NCI-H526 treated with DMSO at 0.1 percent for 48 hours (cell line): ENCODE data around the gene ROR1.

ENCODE experiments used
- DNase-seq: peaks from one replicate; lab custom pipeline; 2025; lab: John Stamatoyannopoulos, UW

Gene ROR1

DNA sequence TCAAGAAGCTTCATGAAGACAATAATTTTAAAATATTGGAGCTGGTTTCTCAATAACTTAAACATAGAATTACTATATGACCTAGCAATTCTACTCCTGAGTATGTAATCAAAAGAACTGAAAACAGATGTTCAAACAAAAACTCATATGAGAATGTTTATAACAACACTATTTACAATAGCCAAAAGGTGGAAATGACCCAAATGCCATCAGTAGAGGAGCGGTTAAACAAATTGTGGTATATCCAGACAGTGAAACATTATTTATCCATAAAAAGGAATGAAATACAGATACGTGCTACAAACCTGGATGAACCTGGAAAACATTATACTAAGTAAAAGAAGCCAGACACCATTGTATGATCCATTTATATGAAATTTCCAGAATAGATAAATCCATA lies 366.8 kb downstream of the ROR1 start:
- DNase-seq = no peak

DNA sequence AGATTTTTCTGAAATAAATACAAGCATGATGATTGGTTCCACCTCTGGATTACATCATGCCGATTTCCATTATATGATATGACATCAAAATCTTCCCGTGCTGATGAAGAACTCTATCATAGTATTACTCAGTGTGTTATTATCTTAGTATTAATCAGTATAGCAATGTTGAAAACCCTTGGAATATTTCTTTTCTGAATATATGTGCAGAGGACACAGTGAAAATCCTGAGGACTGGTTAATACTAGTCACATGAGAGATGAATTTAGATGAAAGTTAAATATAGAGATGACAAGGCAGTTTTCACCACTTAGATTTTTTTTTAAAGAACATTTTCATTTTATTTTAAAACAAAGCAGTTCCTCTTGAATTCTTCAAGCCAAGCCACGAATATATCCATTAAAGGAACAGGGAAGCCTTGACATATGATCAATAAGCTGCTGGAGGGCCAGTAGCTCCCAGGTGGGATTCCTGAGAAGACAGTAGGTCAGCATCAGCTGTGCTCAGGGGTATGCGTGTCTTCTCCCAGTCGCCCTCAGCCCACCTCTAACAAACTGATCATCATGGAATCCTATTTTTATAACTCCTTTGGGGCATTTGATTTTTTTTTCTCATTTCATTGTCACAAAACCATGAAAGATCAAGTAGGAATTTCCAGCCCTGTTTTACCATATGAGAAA lies 373.4 kb downstream of the ROR1 start:
- no peak for DNase-seq

DNA sequence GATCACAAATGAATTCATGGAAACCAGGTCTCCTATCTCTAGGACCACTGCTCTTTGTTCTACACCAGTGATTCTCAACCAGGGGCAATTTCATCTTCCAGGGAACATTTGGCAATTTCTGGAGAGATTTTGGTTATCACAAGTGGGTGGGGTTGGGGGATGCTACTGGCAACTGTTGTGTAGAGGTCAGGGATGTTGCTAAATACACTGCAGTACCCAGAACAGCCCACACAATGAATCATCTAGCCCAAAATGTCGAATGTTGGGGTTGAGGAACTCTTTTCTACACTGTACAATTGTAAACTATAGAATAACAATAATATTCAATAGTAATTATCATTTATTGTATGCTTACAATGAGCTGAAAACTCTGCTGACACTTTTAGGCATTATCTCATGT lies 373.9 kb downstream of the ROR1 start:
- no peak for DNase-seq

DNA sequence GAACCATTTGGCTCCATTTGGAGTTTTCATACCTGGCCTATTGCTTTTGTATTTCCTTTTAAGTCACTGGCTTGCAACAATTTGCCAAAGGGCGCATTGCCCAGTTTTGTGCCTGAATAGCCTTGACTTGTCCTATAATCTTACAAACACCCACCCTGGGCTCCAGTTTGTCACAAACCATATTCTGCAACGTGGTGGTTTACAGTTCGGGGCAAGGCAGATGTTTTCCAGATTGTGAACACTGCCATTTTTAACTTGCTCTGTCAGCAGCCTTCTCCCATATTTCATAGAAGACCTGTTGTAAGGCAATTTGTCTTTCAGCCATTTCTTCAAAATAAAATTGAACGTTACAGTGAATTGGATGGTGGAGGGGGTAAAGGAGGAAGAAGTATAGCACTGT lies 376.4 kb downstream of the ROR1 start:
- DNase-seq = no peak

DNA sequence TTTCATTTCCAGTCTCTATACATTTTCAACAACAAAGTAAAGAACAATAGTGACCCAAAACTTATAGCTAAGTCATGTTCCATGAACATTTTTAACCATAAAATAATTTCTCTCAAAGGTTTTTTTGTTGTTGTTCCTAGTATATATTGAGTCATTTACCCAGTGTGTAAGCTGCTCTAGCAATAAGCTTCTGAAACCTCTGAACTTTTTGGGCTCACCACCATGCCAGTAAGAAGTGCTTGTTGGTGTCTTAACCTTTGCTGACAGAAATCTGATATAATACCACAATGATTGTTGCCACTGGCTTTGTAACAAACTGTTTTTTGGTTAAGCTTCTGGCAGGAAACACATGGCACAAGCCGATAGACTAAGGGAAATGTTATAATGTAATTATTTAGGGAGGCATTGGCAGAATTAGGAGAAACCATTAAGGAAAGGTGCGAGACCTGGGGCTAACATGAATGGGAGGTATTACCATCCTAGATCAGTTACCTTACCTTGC lies 377.0 kb downstream of the ROR1 start:
- DNase-seq = no peak

DNA sequence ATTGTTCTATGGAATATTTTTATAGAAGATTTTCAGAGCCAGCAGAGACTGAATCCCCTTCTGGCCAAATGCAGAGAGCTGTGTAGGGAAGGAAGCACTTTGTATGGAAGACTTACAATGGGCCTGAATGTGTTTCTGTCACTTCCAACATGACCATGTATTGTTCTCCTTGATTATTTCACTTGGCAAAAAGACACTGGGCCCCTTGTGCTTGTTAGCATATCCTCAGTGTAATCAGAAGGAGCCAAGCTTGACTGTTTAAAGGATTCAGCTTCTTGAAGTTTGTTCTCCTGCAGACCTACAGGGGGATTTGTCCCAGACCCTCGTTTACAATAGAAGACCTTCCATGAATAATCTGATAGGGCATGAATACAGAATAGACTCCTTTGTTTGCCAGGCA lies 381.5 kb downstream of the ROR1 start:
- DNase-seq = no peak

DNA sequence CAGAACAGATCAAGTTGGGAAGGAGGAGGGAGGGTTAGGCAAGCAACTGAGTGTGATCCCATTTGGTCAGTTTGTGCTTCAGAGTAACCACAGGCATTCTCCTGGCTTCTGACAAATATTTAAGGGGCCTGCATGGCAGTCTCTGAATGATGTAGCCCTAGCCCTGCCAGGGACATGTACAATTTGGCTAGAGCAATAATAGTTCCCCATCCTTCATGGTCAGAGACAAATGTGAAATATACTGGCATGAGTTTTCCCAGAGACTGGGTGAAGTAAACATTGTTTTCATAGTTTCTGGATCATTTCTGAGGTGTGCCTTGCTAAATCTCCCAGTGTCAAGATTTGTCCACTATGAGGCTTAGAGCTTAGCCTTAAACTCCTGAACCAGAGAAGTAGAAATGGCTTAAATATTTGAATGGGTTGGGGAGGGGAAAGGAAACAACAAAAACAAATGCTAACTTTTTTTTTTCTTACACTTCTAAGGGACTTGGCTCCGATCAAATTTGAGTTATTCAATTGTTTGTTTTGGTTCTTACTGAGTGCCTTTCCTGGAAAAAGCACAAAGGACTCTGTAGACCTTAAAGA lies 387.6 kb downstream of the ROR1 start:
- no peak for DNase-seq

DNA sequence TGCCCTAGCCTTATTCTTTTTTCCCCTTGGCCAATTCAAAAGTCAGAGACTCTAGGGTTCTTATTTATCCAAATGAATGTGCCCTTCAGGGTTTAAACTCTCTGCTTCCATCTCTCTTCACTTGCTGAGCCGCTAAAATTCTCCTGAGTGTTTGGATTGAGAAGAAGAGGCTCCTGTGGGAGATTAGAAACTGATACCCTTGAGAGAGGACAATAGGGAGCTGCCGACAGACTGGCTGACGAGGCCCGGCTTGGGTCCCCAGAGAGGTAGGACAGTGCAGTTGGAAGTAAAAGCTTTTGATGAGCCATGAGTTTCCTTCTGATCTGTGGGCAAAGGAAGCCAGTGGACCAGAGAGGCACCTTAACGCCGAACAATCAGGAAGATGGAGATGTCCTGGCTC lies 388.3 kb downstream of the ROR1 start:
- no peak for DNase-seq

DNA sequence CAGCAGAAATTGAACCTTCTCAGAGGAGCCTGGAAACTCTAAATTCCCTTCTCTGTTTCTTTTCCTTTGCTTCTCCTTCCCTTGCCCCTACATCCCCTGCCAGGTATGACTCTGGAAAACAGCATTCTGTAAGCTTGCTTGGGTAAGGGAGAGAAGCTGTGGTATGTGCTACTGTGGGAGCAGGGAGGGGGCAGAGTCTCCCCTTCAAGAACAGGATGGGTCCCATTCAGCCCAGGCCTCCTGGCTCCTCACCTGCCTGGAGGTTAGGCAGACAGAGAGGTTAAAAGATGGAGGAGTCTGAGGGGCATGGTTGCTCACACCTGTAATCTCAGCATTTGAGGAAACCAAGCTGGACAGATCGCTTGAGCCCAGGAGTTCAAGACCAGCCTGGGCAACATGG lies 389.0 kb downstream of the ROR1 start:
- DNase-seq = no peak

DNA sequence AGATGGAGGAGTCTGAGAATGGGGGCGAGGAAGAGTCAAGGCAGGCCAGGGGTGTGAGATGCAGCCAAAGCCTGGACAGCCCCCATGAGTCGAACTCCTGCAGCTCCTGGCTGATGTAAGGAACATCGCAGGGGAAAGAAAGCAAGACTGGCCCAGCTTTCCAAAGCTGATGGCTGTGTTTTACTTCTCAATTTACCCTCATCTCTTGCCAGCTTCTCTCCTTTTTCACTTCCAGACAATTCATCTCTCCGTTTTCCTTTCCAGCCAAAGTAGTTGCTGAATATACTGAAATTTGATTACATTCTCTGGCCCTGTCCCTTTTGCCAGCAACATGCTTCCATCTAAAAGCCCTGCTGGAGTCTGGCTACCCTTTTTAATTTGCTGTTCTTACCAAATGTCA lies 389.6 kb downstream of the ROR1 start:
- DNase-seq = no peak

DNA sequence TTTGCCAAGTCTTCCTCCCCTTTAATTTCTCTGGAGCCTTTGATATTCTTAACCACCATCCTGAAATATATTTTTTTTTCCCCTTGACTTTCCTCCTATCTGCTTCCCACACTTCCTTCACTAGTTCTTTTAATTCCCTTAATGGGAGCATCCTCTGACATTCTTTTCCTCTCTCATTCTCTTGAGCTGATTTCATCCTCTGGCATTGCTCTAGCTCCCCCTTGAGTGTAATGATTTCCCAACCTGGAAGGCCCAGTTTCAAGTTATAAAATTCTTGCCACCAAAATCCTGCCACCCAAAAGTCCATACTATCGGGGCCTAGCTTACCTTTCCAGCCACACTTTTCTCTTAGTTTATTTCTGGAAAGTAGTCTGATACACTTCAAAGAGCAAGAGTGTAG lies 390.2 kb downstream of the ROR1 start:
- no peak for DNase-seq

DNA sequence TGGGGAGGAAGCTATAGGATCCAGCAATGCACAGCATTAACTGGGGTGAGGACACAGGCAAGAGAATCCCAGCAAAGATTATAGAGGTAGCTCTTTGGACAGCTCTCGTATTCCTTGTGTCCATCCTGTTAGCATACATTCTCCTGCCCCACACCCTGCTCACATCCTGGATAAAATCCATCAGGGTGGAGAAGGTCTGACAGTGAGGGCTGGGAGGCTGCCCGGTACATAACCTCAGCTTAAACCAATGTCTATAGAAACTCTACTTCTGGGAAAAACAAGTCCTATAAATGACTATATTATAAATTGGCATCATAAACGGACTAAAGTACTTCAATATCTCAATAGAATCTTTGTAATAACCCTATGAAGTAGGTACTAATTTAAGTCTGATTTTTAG lies 392.8 kb downstream of the ROR1 start:
- no peak for DNase-seq

DNA sequence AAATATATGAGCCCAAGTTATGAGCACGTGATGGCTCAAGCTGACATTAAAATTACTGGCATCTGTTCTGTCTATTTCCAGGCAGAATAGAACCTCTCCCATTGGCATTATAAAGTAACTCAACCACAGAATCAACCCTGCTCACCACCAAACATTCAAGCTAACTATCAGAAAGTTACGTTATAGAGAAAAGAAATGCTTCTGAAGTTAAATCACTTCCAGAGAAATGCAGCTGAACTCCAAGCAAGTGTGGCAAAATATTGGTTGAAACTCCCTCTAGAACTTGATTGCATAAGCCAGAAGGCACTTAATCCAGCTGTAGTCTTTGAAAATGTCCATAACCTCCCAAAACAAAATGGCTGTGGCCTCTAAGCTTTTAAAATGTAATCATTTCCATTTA lies 393.4 kb downstream of the ROR1 start:
- no peak for DNase-seq

DNA sequence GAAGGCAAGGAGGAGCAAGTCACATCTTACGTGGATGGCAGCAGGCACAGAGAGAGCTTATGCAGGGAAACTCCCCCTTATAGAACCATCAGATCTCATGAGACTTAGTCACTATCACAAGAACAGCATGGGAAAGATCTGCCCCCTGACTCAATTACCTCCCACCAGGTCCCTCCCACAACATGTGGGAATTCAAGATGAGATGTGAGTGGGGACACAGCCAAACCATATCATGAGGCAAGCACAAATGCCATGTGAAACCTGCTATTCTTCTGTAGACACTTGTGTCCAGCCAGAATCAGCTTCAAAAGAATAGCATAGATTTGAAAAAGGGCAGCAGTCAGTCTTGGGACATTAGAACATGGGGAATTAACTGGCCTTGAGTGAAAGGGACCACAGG lies 397.4 kb downstream of the ROR1 start:
- DNase-seq = no peak

DNA sequence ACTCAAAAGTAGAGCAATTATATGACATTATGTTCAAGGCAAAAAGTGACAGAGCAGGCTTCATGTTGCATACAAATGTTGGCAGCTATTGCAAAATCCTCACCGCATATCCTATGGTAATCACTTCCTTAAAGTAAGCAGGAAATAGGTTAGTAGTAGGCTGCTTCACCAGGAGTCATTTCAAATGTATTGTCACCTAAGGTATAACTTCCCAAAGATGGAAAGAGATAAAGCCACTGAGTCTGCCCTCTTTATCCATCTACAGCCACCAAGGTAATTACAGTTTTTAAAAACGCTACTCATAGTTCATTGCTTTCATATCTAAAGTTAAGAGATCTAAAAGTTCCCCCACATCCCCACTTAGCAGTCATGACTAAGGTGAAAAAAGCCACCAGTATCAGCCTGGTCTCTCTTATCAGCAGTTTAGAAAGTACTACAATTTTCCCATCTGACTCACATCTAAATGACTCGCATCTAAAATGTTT lies 398.0 kb downstream of the ROR1 start:
- no peak for DNase-seq

DNA sequence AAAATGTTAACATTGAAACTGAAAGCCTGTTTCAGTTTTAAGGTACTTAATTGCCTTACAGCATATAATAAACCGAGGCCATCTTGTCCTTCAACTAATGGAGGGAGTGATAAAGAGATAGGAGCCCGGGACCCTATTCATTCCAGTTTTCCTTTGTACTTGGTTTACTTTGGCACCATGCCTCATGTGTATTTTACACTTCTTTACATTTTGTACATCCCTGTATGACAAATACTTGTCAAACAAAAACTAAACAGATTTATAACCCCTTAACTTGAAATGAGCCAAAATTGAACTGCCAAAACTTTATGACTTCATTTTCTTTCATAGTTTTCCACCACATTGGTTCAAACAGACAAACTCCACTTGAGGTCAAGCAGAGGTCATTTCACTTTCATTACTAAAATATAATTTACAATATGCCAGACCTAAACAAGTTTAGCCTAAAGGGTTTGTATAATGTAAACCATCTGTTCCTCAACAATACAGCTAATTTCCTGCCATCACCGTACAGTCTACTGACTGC lies 398.7 kb downstream of the ROR1 start:
- no peak for DNase-seq

DNA sequence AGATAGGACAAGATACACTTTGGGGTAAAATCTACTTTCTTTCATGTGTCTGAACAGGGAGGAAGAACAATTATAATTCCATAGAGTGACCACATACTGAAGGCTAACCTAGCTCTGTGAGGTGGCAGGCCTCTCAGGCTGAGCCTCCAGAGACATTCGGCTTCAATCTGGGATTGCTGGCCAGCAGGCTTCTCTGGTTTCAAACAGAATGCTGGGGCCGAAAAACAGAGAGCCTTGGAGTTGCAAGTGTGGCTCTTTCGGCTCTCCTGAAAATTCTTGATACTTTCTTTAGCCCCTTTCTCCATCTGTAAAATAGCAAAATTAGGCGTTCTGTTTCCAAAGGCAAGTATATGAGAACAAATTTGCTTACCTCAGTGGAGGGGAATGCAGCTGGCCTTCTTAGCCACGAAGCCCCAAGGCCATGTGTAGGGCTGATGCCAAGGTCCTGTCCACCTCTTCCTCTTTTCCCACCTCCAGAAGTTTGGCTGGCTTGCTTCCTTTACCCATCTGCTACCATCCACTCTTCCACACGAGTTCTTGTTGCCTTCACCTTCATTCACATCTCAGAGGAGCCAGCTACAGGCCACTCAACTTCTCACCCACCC lies 399.6 kb downstream of the ROR1 start:
- no peak for DNase-seq

DNA sequence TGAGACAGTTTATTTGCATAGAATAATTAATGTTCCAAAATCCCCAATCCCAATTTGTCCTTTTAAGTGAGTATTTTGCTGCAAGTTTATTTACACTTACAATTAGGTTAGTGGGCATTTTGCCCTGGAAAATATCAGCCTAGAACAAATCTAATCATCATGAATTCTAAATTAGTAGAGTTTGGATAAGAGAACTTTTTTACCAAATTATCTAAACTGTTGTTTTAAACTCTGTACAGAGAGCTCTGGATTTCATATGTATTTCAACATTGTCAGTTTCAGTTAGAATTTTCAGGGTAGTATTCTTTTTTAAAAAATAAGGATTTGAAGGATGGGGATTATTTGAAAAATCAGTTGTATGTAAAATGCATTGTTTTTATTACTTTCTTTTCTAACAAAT lies 401.8 kb downstream of the ROR1 start:
- DNase-seq = no peak

DNA sequence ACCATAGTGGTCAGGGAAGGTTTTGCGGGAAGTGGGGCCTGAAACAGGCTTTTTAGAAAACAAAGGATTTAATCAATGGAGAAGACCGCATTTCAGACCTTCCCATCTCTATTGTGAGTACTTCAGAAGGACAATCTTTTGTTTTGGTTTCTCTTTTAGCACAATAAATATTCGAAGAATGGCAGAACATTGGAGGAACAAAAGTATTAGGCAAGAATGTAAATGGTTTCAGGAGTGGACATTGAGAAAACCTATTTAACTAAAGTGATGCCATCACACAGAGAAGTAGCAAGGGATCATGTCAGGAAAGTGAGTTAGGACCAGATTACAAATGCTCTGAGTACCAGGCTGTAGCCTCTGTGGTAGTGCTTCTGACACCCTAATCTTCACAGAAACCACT lies 402.8 kb downstream of the ROR1 start:
- DNase-seq = no peak

DNA sequence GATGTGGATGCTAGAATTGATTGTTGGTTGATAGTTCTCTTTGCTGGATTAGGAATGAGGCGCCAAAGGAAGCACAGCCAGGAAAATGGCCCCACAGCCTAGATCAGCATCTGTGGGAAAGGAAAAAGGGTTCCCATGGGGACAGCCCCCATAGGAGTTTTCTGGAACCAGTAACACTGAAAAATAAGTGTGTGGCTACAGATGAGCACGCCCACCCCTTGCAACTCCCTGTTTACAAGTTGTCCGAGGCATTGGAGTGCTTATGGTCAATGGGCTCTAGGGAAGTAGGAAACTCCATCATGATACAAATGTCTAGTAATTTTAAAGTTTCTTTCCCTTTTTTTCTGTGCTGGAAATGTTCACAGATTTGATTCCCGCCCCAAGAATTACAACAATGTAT lies 405.8 kb downstream of the ROR1 start:
- DNase-seq = no peak

DNA sequence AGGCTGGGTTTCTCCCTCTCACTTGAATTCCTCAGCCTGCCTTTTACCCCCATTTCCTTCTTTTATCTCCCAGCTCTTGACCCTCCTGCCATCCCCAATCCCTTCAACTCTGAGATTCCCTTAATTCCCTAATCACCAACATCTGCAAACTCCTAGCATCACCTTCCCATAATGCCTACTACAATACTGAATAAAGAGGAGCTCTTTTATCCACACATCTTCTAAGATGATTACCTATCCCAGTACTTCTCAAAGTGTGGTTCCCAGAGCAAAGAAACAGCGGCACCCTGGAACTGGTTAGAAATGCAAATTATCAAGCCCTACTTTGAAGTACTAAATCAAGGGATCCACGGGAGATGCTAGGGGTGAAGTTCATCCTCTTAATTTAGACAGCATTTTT lies 408.4 kb downstream of the ROR1 start:
- no peak for DNase-seq

DNA sequence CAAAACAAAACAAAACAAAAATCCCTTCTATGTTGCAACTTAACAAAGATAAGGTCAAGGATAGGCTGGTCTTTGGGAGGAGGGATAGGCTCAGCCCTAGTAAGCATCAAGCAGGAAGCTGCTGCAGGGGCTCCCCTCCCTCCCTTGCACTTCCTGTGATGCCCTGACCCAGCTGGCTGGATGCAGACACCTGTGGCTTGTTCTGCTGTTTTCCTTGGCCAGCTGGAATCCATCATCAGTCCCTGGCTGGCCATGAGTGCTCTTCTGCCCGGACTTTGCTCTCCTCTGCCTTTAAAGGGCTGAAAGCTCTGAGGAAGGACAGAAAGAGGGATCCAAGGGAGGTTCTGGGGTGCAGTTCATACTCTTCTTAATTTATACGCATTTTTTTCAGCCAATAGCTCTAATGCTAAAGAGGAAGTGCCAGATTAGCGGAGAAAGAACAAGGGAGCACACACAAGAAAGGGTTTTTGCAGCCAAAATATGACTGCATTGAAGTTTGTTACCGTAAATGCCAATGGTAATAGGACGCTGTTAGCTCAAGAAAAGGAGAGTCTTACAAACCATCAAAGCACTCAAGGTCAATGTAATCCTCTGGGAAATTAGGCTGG lies 409.7 kb downstream of the ROR1 start:
- no peak for DNase-seq

DNA sequence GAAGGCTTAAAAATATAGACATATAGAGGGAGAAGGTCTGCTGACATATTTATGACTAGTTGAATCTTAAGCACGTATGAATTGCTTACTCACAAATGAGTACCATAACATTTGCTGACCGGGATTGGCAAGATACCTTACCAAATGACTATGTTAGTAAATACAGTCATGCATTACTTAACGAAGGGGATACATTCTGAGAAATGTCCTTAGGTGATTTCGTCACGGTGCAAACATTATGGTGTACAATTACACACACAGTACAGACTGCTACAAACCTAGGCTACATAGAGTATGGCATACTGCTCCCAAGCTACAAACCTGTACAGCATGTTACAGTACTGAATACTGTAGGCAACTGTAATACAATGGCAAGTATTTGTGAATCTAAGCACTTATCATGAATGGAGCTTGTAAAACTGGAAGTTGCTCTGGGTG lies 410.2 kb downstream of the ROR1 start:
- DNase-seq = no peak
